PC-3 (cell line): Measurements from ENCODE around the gene L3MBTL4.

Source experiments
- CTCF ChIP-seq: fragments of 300-600 bp; sonication (generic); conservative IDR thresholded peaks from 2 replicates; pipeline ENCODE4 v1.5.1; 2017; ENCODE audit warnings: antibody characterized with exemption, low read depth, mild to moderate bottlenecking, low read length
- EZH2 ChIP-seq: fragments of 300-600 bp; sonication (generic); IDR thresholded peaks from one replicate; pipeline ENCODE4 v1.6.1; 2017; ENCODE audit warnings: antibody characterized with exemption, mild to moderate bottlenecking, low read length; ENCODE audit not compliant: unreplicated experiment

DNA sequence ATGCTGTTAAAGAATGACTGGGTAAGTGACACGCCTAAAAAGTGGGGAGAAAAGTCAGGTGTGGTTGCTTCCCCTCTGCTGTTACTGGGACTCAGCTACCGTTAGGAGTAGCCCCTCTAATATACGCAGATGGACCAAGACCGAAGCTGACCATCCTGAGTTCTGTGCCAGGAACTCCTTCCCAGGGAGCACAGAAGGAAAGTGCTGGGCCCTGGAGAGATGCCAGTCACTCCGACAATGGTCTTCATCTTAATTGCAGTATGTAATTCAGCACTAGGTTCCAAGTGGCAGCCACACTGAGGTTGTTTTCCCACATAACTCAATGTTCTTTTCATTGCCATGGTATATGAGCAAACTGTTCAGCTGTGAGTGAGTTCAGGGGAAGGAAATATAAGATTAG lies 499.8 kb downstream of the L3MBTL4 start:
- TF ChIP-seq CTCF (no peak), EZH2 (no peak)
